SK-N-SH treated with all-trans-retinoic acid at 6 μM for 48 hours (cell line): ENCODE results near the gene FBLIM1.

Source experiments
- TOX ChIP-seq: fragments of 250-450 bp; sonication (Bioruptor Pico); IDR thresholded peaks from 2 replicates; pipeline ENCODE4 v1.8.0; 2021; ENCODE audit warnings: mild to moderate bottlenecking, moderate library complexity, borderline replicate concordance
- ZFP3 ChIP-seq: fragments of 250-450 bp; sonication (Bioruptor Pico); IDR thresholded peaks from 2 replicates; pipeline ENCODE4 v1.5.0; 2020; ENCODE audit warnings: mild to moderate bottlenecking, moderate library complexity

DNA sequence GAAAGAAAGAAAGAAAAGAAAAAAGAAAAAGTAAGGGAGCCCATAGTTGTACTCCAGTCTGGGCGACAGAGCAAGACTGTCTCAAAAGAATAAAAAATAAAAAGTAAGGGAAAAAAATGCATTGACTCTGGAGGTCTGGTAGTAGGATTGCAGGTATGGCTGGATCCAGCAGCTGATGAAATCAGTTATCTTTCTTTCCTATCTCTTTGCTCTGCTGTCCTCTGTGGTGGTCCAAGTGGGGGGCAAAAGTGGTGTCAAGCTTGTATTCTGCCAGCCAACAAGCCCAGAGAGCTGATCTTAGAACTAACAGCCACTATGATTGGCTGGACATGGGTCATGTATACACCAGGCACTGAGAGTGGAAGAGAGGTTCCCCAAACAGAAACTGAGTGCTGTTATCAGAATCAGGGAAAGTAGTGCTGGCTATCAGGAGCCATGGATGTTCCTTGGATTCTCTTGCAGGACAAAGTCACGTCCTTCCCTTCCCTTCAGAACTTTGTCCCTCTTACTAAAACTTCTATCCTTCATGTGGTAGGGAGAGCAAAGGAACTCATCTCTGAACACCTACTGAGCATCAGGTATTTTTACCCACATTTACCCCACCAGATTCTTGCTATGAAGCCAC lies 3.5 kb upstream of the FBLIM1 start:
- TF ChIP-seq TOX = no peak
- no peak for TF ChIP-seq ZFP3 (CRISPR knock-in tag)
